GM12801 (cell line): ENCODE results near the gene NOD2.

Source experiments
- CTCF ChIP-seq: IDR thresholded peaks from one replicate; pipeline ENCODE4 v1.5.1; 2011; ENCODE audit warnings: control low read depth; ENCODE audit not compliant: insufficient read length; ENCODE audit errors: extremely low read depth

Gene NOD2

GRCh38 chr16:50696575-50697420, 3.4 kb downstream of the NOD2 start:
- no peak for TF ChIP-seq CTCF

GRCh38 chr16:50697421-50697715, 4.0 kb downstream of the NOD2 start:
- TF ChIP-seq CTCF, result no peak

- TF ChIP-seq CTCF, result no peak
Measured at GRCh38 chr16:50697881-50698767, 4.7 kb downstream of the NOD2 start.

DNA sequence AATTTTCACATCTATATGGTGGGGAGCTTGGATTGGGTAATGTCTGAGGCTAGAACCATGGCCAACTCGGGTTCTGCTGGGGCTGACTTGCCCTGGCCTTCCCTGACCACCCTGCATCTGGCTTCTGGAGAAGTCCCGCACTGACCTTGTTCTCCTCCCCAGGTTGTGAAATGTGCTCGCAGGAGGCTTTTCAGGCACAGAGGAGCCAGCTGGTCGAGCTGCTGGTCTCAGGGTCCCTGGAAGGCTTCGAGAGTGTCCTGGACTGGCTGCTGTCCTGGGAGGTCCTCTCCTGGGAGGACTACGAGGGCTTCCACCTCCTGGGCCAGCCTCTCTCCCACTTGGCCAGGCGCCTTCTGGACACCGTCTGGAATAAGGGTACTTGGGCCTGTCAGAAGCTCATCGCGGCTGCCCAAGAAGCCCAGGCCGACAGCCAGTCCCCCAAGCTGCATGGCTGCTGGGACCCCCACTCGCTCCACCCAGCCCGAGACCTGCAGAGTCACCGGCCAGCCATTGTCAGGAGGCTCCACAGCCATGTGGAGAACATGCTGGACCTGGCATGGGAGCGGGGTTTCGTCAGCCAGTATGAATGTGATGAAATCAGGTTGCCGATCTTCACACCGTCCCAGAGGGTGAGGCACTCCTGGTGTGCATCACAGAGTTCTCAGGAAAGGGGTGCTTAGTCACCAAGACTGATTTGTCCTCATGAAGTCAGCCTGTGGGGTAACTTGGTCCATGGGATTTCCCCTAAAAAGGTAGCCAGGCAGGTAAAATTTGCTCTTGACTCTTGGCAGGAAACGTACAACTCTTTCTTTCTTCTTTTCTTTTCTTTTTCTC, 6.1 kb downstream of the NOD2 start:
- TF ChIP-seq CTCF, result no peak

DNA sequence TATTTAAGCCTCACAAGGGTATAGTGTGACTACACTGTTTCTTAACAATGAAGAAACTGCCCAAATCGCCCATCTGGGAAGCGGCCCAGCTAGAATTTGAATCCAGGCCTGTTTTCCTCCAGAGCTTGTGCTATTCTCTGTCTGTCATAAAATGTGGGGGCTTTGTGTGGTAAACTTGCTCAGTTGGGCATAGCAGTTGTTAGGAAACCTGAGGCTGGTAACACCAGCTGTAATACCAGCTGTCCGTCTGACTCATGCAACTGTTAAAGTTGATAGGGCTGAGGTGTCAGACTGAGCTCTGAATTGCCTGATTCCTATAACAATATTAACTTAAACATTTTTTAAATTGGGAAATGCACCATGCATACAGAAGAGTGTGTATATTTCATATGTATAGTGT, 9.3 kb downstream of the NOD2 start:
- TF ChIP-seq CTCF, result no peak

GRCh38 chr16:50704245-50704644, 10.8 kb downstream of the NOD2 start:
- TF ChIP-seq CTCF, result no peak
